D721Med (cell line): ENCODE measurements around the gene MOGAT1.

Experiments used
- DNase-seq: peaks from one replicate; pipeline ENCODE4 v3.0.0; 2011; ENCODE audit warnings: low spot score; ENCODE audit not compliant: insufficient read length
- FAIRE-seq: peaks from 2 replicates; lab custom pipeline; 2011; peaks lifted over from hg19 to GRCh38; lab: Jason Lieb, UNC
- TF ChIP-seq, protein P1 (sequence below): IDR thresholded peaks from 2 replicates; pipeline ENCODE4 v1.5.1; 2012; ENCODE audit warnings: mild to moderate bottlenecking, control low read depth; ENCODE audit not compliant: insufficient read depth; ENCODE audit errors: missing control alignments

Gene MOGAT1

DNA sequence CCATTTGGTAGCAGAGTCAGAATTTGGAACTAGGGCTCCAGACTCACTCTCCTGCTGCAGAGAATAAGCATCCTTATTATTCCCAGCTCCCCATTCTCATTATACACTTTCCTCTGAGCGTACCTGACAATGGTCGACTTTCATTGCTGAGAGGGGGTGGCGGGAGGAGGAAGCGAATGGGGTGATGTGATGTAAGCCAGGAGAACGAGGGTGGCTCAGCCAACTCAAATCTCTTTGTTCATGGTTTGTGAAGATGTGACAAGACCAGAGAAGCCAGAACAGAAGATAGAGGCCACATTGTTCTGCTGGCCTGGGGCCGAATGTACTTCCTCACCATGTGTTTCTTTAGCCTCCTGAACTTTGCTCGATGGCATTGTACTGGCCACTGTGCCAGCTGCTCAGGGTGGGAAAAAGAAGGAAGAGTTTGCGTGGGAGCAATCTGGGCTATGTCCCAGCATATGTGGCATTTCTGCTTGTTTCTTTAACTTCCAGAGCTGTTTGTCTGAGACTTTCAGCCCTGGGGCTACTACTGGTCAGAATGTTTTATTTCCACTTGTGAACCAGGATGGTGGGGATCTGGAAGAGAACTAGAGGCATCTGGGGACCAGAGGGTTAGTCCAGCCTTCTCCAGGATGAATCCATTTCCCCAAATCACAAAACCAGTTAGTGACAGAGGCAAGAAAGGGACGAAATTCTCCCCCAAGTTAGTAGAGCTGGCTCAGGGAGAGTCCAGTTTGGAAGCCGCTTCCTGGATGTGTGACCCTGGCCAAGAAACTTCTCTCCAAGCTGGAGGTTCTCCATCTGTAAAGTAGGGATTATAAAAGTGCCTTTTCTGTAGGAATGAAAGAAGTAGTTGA, 62.6 kb downstream of the MOGAT1 start:
- TF ChIP-seq, protein P1, sequence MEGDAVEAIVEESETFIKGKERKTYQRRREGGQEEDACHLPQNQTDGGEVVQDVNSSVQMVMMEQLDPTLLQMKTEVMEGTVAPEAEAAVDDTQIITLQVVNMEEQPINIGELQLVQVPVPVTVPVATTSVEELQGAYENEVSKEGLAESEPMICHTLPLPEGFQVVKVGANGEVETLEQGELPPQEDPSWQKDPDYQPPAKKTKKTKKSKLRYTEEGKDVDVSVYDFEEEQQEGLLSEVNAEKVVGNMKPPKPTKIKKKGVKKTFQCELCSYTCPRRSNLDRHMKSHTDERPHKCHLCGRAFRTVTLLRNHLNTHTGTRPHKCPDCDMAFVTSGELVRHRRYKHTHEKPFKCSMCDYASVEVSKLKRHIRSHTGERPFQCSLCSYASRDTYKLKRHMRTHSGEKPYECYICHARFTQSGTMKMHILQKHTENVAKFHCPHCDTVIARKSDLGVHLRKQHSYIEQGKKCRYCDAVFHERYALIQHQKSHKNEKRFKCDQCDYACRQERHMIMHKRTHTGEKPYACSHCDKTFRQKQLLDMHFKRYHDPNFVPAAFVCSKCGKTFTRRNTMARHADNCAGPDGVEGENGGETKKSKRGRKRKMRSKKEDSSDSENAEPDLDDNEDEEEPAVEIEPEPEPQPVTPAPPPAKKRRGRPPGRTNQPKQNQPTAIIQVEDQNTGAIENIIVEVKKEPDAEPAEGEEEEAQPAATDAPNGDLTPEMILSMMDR = no peak
- DNase-seq (no peak), FAIRE-seq (no peak)

DNA sequence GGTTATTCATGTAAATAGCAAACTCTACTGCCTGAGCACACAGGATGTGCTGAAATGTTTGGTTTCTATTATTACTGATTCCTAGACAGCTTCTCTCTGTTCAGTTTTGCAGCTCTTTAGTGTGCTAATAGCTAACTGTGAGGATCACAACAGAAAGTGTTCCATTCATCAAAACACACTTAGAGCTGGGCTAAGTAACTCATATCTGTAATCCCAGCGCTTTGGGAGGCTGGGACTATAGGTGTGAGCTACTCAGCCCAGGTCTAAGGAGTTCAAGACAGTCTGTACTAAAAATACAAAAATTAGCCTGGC, 63.2 kb downstream of the MOGAT1 start:
- FAIRE-seq = no peak

DNA sequence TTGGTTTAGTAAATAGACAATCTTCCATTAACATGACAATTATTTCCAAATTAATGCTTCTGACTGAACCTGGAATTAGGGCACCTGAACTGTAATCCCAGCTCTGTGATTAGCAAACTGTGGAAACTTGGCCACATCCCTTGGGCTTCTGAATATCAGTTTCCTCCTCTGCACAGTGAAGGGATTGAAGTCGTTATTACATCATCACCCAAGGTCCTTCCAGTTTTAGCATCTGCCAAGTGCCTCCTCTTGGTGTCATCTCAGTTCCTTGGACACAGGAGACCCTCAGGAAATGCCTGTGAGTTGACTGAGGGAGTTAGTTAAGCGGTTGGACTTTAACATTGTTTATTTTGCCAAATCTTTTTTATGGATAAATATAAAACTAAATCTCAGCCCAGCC, 64.8 kb downstream of the MOGAT1 start:
- TF ChIP-seq, protein P1 = no peak
- no peak for DNase-seq
- FAIRE-seq = no peak

More for the DNA sequence above, 63.2 kb downstream of the MOGAT1 start:
- TF ChIP-seq, protein P1 = no peak
- no peak for DNase-seq

DNA sequence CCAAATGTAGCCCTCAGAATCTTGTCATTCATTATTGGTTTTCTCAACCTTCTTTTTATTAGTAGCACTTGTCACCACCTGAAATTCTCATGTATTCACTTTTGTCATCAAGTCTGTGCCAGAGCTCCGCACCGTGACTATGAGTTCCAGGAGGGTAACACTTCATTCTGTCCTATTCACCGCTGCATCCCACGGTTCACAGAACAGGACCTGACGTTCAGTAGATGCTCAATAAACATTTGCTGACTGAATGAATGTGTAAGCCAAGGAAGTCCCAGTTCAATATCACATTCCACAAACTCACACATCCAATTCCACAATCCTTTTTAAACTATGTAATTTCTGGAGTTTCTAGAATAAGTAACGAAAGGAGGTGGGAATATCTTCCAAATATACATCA, 65.5 kb downstream of the MOGAT1 start:
- DNase-seq (no peak), FAIRE-seq (no peak)
- TF ChIP-seq, protein P1 = no peak

DNA sequence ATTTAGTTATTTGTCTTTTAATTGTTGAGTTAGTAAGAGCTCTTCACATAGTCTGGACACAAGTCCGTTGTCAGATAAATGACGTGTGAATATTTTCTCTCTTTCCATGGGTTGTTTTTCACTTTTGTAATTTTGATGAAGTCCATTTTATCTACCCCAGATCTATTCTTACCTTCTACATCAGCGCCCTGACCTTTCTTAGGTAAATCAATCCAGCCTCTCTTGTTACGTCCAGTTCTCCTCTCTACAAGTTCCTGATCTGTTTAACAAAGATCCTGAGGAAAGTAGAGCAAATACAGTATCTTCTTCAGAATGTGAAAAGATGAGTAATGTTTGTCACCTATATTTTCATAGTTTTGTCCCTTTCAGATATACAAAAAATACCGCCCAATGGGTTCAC, 66.9 kb downstream of the MOGAT1 start:
- DNase-seq = no peak
- FAIRE-seq = no peak
- TF ChIP-seq, protein P1 = no peak

DNA sequence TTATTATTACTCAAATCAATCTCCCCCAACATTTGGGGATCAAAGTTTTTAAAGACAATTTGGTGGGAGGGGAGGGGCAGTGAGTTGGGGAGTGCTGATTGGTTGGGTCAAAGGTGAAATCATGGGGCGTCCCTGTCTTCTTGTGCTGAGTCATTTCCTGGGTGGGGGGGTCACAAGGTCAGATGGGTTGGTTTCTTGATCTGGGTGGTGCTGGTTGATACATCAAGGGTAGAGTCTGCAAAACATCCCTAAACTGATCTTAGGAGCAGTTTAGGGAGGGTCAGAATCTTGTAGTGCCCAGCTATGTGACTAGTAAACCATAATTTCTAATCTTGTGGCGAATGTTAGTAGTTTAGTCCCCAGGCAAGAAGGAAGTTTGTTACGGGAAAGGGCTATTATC, 67.4 kb downstream of the MOGAT1 start:
- DNase-seq (no peak), FAIRE-seq (no peak)
- TF ChIP-seq, protein P1 = no peak

DNA sequence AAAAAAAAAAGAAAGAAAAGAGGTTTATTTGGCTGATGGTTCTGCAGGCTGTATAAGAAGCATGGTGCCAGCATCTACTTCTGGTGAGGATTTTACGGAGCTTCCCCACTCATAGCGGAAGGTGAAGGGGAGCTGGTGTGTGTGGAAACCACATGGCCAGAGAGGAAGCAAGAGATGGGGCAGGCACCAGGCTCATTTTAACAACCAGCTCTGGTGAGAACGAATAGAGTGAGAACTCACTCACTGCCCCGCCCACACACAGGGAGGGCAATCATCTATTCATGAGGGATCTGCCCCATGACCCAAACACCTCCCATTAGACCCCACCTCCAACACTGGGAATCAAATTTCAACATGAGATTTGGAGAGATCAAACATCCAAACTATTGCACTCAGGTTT, 68.5 kb downstream of the MOGAT1 start:
- no peak for FAIRE-seq
- DNase-seq = no peak
- TF ChIP-seq, protein P1 = no peak
